ENCODE data around the gene GNL3.

DNA sequence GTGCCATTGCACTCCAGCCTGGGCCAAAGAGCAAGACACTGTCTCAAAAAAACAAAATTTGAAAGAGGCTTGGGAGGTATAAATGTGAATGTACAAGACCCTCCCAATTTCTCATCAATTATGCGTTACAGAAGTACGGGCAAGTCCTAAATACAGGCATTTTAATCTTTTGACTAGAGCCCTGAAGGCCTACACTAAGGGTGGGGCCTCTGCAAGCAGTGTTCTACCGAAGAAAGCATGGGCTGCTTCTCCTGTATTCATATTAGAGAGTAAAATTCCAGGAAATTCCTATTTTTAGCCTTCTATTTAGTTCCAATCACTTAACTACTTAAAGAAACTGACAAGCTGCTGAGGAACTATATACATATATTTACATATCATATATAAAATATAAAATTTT, 25.8 kb upstream of the GNL3 start:
- no peak for TF ChIP-seq CTCF (conservative IDR thresholded peaks at IDR 0.05)
- no peak for TF ChIP-seq ZFX (IDR thresholded peaks at IDR 0.05)
